Measurements from ENCODE around the gene MCC. TPM values are rescaled to one million over a fixed set of nuclear protein-coding genes. Genes with fewer than 3 reads are reported as not detected.

MCC gene
- total and polyA plus RNA-seq, 2 of the 4 experiments (the other 2 are of a cell fraction) = 5.0 to 20.6 TPM

GRCh38 chr5:113176734-113177133, 311.5 kb downstream of the MCC start:
- H2BK120ac ChIP-seq (ENCODE audit: low read depth, low read length) = no peak overlapping the region
- DNase-seq (no peak), ATAC-seq (ENCODE audit: low read depth) (no peak)
- peaks cover 4% of the 10 kb centered on the region; the same call in 1 of the 2 replicates for H3K9me1 ChIP-seq (ENCODE audit: insufficient read depth, low read length)
- no peak overlapping the region for H4K8ac ChIP-seq (ENCODE audit: low read depth in 2 of 2, low read length in 2 of 2)
- no peak overlapping the region for H2AK5ac ChIP-seq (ENCODE audit: low read depth, low read length)
- no peak overlapping the region for H3K27ac ChIP-seq (ENCODE audit: insufficient read depth, low read length)
- no peak overlapping the region for H3K18ac ChIP-seq (ENCODE audit: low read depth, low read length)
- H2AFZ ChIP-seq (replicated peaks; ENCODE audit: low read length, poor library complexity) = no peak overlapping the region
- in situ Hi-C loops (cut with MboI; ENCODE audit: low sequenced_read_pairs) (no loop called here), dilution Hi-C loops (cut with HindIII; ENCODE audit: low sequenced_read_pairs, unreplicated experiment) (no loop called here), intact Hi-C loops (cut with micrococcal nuclease) (no loop called here)
- no peaks in the 10 kb centered on the region for H3K27me3 ChIP-seq (ENCODE audit: control insufficient read depth, insufficient read depth, low read length)
- CTCF ChIA-PET = interaction anchor here (0.6 kb wide), 1 partner anchor 13 kb away, joined by 3 read pairs; no protein-coding TSS in a partner anchor
- BruUV-seq (replicated peaks) = no TSS peak
- H4K91ac ChIP-seq (ENCODE audit: insufficient read depth, low read depth, low read length) = no peak overlapping the region
- no peak overlapping the region for H3K4ac ChIP-seq (ENCODE audit: low read depth, low read length)
- H3K14ac ChIP-seq (replicated peaks; ENCODE audit: low read depth, low read length) = no peak overlapping the region
- H3K4me1 ChIP-seq (ENCODE audit: control insufficient read depth, insufficient read depth, low read length) = peaks cover 5% of the 10 kb centered on the region
- no peak overlapping the region for H3K23ac ChIP-seq (ENCODE audit: low read depth, low read length)
- peaks cover 9 to 10% of the 10 kb centered on the region in 2 experiments; a peak in 3 of 4 replicates for H3K79me1 ChIP-seq (ENCODE audit: low read depth in 1 of 2, low read length in 2 of 2)
- H2BK20ac ChIP-seq (ENCODE audit: low read depth, low read length) = no peak overlapping the region
- H3K4me2 ChIP-seq (ENCODE audit: low read depth, low read length) = no peak overlapping the region
- TF ChIP-seq USF2 (IDR thresholded peaks at IDR 0.05; ENCODE audit: low read depth, low read length) (no peak), MAFK (IDR thresholded peaks at IDR 0.05; ENCODE audit: low read depth, low read length) (no peak), RAD21 (IDR thresholded peaks at IDR 0.05; ENCODE audit: low read length) (no peak), POLR2A (IDR thresholded peaks at IDR 0.05; ENCODE audit: low read depth, low read length) (no peak), CEBPB (IDR thresholded peaks at IDR 0.05; ENCODE audit: low read depth, low read length) (no peak), SMC3 (IDR thresholded peaks at IDR 0.05; ENCODE audit: low read depth, low read length) (no peak), RFX5 (IDR thresholded peaks at IDR 0.05; ENCODE audit: low read depth, low read length) (no peak), CHD1 (IDR thresholded peaks at IDR 0.05; ENCODE audit: low read depth, low read length) (no peak)
- TF ChIP-seq, protein P1, sequence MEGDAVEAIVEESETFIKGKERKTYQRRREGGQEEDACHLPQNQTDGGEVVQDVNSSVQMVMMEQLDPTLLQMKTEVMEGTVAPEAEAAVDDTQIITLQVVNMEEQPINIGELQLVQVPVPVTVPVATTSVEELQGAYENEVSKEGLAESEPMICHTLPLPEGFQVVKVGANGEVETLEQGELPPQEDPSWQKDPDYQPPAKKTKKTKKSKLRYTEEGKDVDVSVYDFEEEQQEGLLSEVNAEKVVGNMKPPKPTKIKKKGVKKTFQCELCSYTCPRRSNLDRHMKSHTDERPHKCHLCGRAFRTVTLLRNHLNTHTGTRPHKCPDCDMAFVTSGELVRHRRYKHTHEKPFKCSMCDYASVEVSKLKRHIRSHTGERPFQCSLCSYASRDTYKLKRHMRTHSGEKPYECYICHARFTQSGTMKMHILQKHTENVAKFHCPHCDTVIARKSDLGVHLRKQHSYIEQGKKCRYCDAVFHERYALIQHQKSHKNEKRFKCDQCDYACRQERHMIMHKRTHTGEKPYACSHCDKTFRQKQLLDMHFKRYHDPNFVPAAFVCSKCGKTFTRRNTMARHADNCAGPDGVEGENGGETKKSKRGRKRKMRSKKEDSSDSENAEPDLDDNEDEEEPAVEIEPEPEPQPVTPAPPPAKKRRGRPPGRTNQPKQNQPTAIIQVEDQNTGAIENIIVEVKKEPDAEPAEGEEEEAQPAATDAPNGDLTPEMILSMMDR (conservative IDR thresholded peaks at IDR 0.05; ENCODE audit: low read depth, low read length) = no peak
- 86% methylated on average over 2 of the region's 4 CpGs; no CpG with 5 or more reads in 1 of the 2 experiments for WGBS, 2 experiments (ENCODE audit: extremely low coverage in 2 of 2, insufficient read length in 1 of 2)
- peaks cover 3% of the 10 kb centered on the region; the same call in 1 of the 2 replicates for H4K20me1 ChIP-seq (ENCODE audit: insufficient read depth, low read length)
- H2AK9ac ChIP-seq (replicated peaks; ENCODE audit: low read depth, low read length, poor library complexity) = no peak overlapping the region
- H3K4me3 ChIP-seq (ENCODE audit: insufficient read depth, low read depth, low read length) = no peak overlapping the region
- H4K5ac ChIP-seq (ENCODE audit: low read depth, low read length) = no peak overlapping the region
- H2BK5ac ChIP-seq (ENCODE audit: low read depth, low read length, poor library complexity, severe bottlenecking) = no peak overlapping the region
- H2BK15ac ChIP-seq (ENCODE audit: low read depth, low read length) = no peak overlapping the region
- peaks cover 2% of the 10 kb centered on the region; the same call in 1 of the 2 replicates for H3K36me3 ChIP-seq (ENCODE audit: control insufficient read depth, insufficient read depth, low read length)
- no peaks in the 10 kb centered on the region for H3K9me3 ChIP-seq (ENCODE audit: control insufficient read depth, insufficient read depth, low read length)
- no peak overlapping the region for H3K9ac ChIP-seq (ENCODE audit: low read depth, low read length)
- POLR2A ChIA-PET (ENCODE audit: unreplicated experiment) = no interaction called here
- H3K56ac ChIP-seq (ENCODE audit: extremely low read depth, insufficient read depth, low read length) = no peak overlapping the region
